Stimulated activated CD4-positive, alpha-beta T cell treated with anti-CD3 and anti-CD28 coated beads, Interleukin-2, amount 100 ng/mL, for 24 hours (primary cell): Measurements from ENCODE around the gene ZBTB40.

Source experiments
- DNase-seq, 2 donors: peaks; one replicate each; pipeline ENCODE4 v3.0.0-alpha.2; 2020

Gene ZBTB40

GRCh38 chr1:22536506-22536905, 84.9 kb downstream of the ZBTB40 start:
- DNase-seq = no peak

- no peak for DNase-seq
Observed at GRCh38 chr1:22537441-22538139, 85.9 kb downstream of the ZBTB40 start.

GRCh38 chr1:22539510-22540118, 88.0 kb downstream of the ZBTB40 start:
- no peak for DNase-seq

- DNase-seq = no peak
Observed at GRCh38 chr1:22540337-22540736, 88.7 kb downstream of the ZBTB40 start.

- DNase-seq = no peak
Observed at GRCh38 chr1:22542886-22543285, 91.2 kb downstream of the ZBTB40 start.

- no peak for DNase-seq
Observed at GRCh38 chr1:22543679-22544078, 92.0 kb downstream of the ZBTB40 start.

- no peak for DNase-seq
Observed at GRCh38 chr1:22544606-22545005, 93.0 kb downstream of the ZBTB40 start.

- DNase-seq = no peak
Observed at GRCh38 chr1:22545141-22545540, 93.5 kb downstream of the ZBTB40 start.

- DNase-seq = no peak
Observed at GRCh38 chr1:22547186-22547817, 95.7 kb downstream of the ZBTB40 start.

GRCh38 chr1:22547818-22548462, 96.3 kb downstream of the ZBTB40 start:
- no peak for DNase-seq

GRCh38 chr1:22550021-22550420, 98.4 kb downstream of the ZBTB40 start:
- DNase-seq = no peak

GRCh38 chr1:22551591-22551990, 99.9 kb downstream of the ZBTB40 start:
- no peak for DNase-seq

GRCh38 chr1:22552021-22552420, 100.4 kb downstream of the ZBTB40 start:
- DNase-seq = no peak

- no peak for DNase-seq
Observed at GRCh38 chr1:22553104-22553880, 101.6 kb downstream of the ZBTB40 start.

- DNase-seq = no peak
Observed at GRCh38 chr1:22553991-22554522, 102.4 kb downstream of the ZBTB40 start.

- no peak for DNase-seq
Observed at GRCh38 chr1:22555371-22555656, 103.7 kb downstream of the ZBTB40 start.

GRCh38 chr1:22556391-22557104, 104.9 kb downstream of the ZBTB40 start:
- DNase-seq = no peak

- no peak for DNase-seq
Observed at GRCh38 chr1:22557341-22557950, 105.8 kb downstream of the ZBTB40 start.

GRCh38 chr1:22562584-22563583, 111.2 kb downstream of the ZBTB40 start, which contains the start of gene EPHA8:
Gene EPHA8, plus strand, starts transcription at chr1:22563489. Its CDS starts 147 bp downstream, at chr1:22563636.
- DNase-seq = peak in 1 of 2 donors; percentile 3
